Liver (tissue), 3 donors: ENCODE data around the gene C12orf76.

ENCODE experiments used
- FOXA1 ChIP-seq: IDR thresholded peaks from 2 replicates; pipeline ENCODE4 v1.6.1; 2016; ENCODE audit warnings: antibody characterized with exemption
- FOXA2 ChIP-seq: IDR thresholded peaks from 2 replicates; pipeline ENCODE4 v1.6.1; 2016; ENCODE audit warnings: antibody characterized with exemption
- GABPA ChIP-seq, 2 donors: IDR thresholded peaks in 1 of 2; conservative IDR thresholded peaks in 1 of 2; 2 replicates each; pipeline ENCODE4 v1.6.1; 2016; ENCODE audit warnings: antibody characterized with exemption in 2 of 2, mild to moderate bottlenecking in 1 of 2, moderate library complexity in 1 of 2
- HNF4A ChIP-seq, 2 donors: conservative IDR thresholded peaks; 2 replicates each; pipeline ENCODE4 v1.6.1; 2016; ENCODE audit warnings: antibody characterized with exemption in 2 of 2, mild to moderate bottlenecking in 2 of 2
- JUND ChIP-seq, 2 donors: IDR thresholded peaks; 2 replicates each; pipeline ENCODE4 v1.6.1; 2016; ENCODE audit warnings: antibody characterized with exemption in 2 of 2
- RAD21 ChIP-seq, 2 donors: IDR thresholded peaks; 2 replicates each; pipeline ENCODE4 v1.6.1; 2016; ENCODE audit warnings: antibody characterized with exemption in 2 of 2, mild to moderate bottlenecking in 2 of 2
- REST ChIP-seq: IDR thresholded peaks from 2 replicates; pipeline ENCODE4 v1.6.1; 2016; ENCODE audit warnings: antibody characterized with exemption, mild to moderate bottlenecking
- RXRA ChIP-seq, 2 donors: IDR thresholded peaks; 2 replicates each; pipeline ENCODE4 v1.6.1; 2017 to 2018; ENCODE audit warnings: antibody characterized with exemption in 2 of 2, mild to moderate bottlenecking in 1 of 2
- SP1 ChIP-seq: IDR thresholded peaks from 2 replicates; pipeline ENCODE4 v1.6.1; 2018; ENCODE audit warnings: antibody characterized with exemption, mild to moderate bottlenecking
- TAF1 ChIP-seq: conservative IDR thresholded peaks from 2 replicates; pipeline ENCODE4 v1.6.1; 2016; ENCODE audit warnings: antibody characterized with exemption, mild to moderate bottlenecking
- YY1 ChIP-seq: IDR thresholded peaks from 2 replicates; pipeline ENCODE4 v1.6.1; 2016; ENCODE audit warnings: antibody characterized with exemption, mild to moderate bottlenecking
- TF ChIP-seq, protein P1 (sequence below): fragments of 150-350 bp; IDR thresholded peaks from 2 replicates; pipeline ENCODE4 v1.5.1; 2017; ENCODE audit warnings: improper control_type of control experiment, low read depth, low read length; ENCODE audit not compliant: missing input control
- TF ChIP-seq, protein P2 (sequence below): IDR thresholded peaks from 2 replicates; pipeline ENCODE4 v1.6.1; 2016; ENCODE audit warnings: antibody characterized with exemption
- TF ChIP-seq, protein P3 (sequence below): IDR thresholded peaks from 2 replicates; pipeline ENCODE4 v1.6.1; 2016; ENCODE audit warnings: antibody characterized with exemption
- donor health status: healthy.
- donor health status: healthy.

DNA sequence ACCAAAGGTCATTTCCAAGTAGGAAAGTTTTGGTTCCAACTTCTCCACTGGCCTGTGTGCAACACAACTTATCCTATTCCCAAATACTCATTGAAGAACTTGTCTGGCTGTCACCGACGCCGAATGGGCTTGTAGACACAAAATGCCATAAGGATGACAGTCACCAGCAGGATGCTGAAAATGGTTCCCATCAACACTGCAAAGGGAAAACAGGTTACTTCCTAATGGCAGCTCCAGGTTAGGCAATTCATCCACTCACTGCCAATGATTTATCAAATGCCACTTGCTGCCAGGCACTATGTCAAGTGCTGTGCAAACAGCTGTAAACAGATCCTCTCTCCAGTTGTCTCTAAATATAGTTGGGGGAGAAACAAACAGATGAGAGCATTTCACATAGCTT lies 6.1 kb downstream of the C12orf76 start:
- TF ChIP-seq, protein P1, sequence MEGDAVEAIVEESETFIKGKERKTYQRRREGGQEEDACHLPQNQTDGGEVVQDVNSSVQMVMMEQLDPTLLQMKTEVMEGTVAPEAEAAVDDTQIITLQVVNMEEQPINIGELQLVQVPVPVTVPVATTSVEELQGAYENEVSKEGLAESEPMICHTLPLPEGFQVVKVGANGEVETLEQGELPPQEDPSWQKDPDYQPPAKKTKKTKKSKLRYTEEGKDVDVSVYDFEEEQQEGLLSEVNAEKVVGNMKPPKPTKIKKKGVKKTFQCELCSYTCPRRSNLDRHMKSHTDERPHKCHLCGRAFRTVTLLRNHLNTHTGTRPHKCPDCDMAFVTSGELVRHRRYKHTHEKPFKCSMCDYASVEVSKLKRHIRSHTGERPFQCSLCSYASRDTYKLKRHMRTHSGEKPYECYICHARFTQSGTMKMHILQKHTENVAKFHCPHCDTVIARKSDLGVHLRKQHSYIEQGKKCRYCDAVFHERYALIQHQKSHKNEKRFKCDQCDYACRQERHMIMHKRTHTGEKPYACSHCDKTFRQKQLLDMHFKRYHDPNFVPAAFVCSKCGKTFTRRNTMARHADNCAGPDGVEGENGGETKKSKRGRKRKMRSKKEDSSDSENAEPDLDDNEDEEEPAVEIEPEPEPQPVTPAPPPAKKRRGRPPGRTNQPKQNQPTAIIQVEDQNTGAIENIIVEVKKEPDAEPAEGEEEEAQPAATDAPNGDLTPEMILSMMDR = no peak
- TF ChIP-seq RAD21 (IDR thresholded peaks at IDR 0.05) (peak; percentile 44 to 45), HNF4A (conservative IDR thresholded peaks at IDR 0.05) (peak; percentile 72 to 73), JUND (IDR thresholded peaks at IDR 0.05) (peak in 1 of 2 donors; percentile 57), GABPA (IDR thresholded peaks at IDR 0.05 in 1 of 2, conservative IDR thresholded peaks at IDR 0.05 in 1 of 2) (peak in 1 of 2 donors; percentile 59), FOXA1 (peak; percentile 31), REST (peak; percentile 18), YY1 (peak; percentile 98), SP1 (peak; percentile 82), TAF1 (no peak), RXRA (IDR thresholded peaks at IDR 0.05) (peak; percentile 68 to 81), FOXA2 (peak; percentile 85)
- TF ChIP-seq, protein P2, sequence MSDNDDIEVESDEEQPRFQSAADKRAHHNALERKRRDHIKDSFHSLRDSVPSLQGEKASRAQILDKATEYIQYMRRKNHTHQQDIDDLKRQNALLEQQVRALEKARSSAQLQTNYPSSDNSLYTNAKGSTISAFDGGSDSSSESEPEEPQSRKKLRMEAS = peak; percentile 70
- TF ChIP-seq, protein P3, sequence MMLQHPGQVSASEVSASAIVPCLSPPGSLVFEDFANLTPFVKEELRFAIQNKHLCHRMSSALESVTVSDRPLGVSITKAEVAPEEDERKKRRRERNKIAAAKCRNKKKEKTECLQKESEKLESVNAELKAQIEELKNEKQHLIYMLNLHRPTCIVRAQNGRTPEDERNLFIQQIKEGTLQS = peak; percentile 8
